ENCODE results near the gene CALM3.

Gene CALM3

GRCh38 chr19:46639358-46640182 lies 38.4 kb downstream of the CALM3 start:
- DNase-seq (ENCODE audit: low read depth) = peak; percentile 40

DNA sequence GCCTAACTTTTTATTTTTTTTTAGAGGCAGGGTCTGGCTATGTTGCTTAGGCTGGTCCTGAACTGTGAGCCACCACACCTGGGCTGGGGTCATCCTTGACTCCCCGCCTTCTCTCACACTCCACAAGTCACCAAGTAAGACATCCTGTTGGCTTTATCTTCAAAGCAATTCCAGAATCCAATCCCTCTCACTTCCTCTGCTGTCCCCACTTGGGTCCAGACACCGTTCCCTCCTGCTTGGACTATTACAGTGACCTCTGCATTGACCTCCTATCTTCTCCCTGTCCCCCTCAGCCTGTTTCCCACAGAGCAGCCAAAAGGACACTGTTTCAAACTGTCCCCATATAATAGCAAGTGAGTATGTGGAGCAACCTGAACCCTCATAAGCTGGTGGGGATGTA lies 39.5 kb downstream of the CALM3 start:
- no peak for DNase-seq (ENCODE audit: low read depth)

GRCh38 chr19:46644720-46645119 lies 43.6 kb downstream of the CALM3 start:
- DNase-seq (ENCODE audit: low read depth) = no peak

- no peak for DNase-seq (ENCODE audit: low read depth)
Measured at GRCh38 chr19:46646402-46646801, 45.3 kb downstream of the CALM3 start.

DNA sequence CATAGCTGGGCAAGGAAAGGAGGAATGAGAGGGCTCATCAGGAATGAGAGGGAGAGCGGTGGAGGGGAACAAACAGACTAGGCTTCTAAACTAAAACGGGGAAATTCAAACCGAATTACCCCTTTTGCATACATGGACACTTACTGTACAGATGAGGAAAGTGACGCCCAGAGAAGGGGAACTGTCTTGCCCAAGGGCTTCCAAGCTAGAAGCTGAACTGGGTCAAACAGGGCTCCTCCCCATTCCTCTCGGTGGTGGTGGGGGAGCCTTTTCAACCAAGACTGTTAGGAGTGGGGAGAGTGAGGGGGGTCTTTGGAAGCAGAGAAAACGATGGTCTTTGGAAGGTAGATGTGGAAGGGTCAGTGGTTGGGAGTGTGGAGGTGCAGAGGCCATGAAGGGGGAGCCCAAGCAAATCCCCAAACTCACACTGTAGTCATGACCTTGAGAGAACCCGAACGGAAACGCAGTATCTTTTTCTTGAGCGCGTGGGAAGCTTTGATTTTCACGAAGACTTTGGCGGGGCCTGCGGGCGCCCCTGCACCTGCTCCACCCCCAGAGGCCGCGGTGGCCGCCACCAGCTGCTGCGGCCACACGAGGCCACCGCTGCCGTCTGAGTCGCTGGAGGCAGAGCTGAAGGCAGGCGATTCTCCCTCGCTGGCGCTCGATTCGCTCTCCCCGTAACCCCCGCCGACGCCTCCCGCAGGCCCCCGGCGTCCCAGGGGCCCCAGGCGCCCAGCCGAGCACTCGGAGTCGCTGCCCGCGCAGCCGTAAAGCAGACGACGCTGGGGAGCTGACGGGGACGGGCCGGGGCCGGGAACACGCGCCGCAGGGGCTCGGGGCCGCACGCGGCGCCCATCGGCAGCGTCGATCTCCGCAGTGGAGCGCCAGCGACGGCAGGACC lies 47.2 kb downstream of the CALM3 start:
- DNase-seq (ENCODE audit: low read depth) = no peak

DNA sequence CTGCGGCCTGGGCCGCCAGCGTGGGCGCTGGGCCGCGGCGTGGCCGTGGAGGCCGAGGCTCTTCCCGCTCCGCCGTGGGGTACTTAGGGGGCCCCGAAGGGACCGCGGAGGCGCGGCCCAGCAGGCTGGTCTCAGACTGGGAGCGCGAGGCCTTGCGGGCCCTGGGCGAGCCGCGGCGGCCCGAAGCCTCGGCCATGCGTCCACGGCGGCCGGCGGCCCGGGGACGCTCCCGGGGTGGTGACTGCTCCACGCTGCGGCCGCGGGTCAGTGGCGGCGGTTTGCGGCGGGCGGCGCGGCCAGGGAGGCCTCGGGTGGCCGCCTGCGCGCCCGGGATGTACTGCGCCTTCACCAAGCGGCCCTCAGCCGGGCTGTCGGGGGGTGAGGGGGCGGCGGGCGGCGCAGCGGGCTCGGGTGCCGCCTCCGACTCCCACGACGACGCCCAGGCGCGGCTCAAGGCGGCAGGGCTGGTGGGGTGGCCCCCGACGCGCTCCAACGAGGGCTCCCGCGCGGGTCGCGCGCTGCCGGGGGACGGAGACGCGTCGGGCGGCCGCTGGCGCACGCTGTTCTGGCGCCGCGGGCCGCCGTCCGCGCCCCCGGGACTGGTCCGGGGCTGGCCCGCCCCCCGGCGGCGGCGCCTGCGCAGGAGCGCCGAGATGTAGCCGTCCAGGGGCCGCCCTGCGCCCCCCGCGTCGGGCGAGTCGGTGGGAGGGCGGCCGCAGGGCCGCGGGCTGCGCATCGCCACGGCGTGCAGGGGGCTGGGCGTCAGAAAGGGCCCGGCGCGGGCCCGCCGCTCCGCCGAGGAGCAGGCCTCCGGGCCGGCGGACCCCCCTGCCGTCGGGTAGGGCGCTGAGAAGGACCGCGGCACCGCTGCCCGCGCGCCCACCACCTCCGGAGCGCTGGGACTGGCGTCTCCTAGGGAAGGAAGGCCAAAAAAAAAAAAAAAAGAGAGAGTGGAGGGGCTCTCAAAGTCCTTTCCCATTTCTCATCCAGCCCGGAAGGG lies 48.1 kb downstream of the CALM3 start:
- no peak for DNase-seq (ENCODE audit: low read depth)

GRCh38 chr19:46650445-46650844 lies 49.3 kb downstream of the CALM3 start:
- DNase-seq (ENCODE audit: low read depth) = no peak

DNA sequence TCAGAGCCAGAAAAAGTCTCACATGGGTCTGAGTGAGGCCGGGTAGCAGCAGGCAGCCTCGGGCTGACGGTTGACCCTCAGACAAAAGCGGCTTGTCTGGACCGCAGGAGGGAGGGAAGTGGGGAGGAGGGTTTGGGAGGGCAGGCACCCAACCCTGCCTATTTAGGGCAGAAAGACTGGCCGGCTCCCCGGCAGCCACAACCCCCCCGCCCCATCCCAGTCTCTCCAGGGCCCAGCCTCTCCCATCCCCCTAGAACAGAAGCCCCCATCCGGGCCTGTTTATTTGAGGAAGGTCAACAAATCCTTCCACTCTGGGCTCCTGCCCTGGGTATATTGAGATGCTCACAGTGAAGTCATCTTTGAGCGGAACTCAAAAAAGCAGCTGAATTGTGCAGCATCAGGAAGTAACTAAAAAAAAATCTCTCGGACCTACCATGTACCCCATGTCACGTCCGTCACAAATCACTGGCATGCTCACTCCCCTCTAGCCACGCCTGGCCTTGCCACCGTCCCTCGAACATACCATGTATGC lies 53.6 kb downstream of the CALM3 start:
- no peak for DNase-seq (ENCODE audit: low read depth)

- no peak for DNase-seq (ENCODE audit: low read depth)
Measured at GRCh38 chr19:46656541-46656940, 55.4 kb downstream of the CALM3 start.

DNA sequence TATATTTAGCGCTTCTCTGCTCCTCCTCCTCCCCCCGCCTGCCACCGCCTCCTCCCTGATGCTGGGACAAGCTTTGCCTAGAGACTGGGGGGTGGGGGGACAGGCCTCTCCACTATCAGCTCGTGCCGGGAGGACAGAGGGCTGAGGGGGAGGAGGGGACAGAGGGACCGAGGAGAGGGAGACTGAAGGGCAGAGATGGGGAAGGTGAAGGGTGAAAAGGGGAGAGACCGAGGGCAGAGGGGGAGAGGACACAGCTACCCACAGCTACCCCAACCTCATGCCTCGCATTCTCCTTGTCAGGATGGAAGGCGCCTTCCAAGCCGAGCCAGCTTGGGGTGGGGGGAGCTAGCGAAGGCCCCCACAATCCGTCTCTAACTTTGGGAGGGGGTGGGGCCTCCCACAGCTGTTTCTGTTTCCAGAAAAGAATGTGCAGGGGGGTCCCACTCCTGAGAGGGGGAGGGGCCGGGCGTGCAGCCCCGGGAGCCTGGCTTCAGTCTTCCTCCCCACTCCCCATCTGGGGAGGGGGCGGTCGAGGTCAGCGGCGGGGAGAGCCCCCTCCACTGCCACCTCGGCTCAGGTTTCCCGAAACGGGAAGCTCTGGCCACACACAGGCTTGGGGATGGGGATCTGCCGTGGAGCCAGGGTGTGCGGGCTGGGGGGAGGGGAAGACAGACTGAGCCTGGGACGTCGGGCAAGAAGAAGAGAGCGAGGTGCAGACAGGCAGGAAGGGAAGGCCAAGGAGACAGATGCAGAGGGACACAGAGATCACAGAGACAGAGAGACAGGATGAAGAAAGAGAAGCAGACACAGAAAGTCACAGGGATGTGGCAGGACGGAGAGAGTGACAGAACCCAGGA lies 58.2 kb downstream of the CALM3 start:
- DNase-seq (ENCODE audit: low read depth) = no peak

GRCh38 chr19:46660008-46660517 lies 58.9 kb downstream of the CALM3 start:
- DNase-seq (ENCODE audit: low read depth) = no peak

All from GM04503 (cell line).